Testis (tissue), 2 donors: ENCODE results near the gene CYB561.

Experiments used
- POLR2A ChIP-seq: fragments of 450-650 bp; IDR thresholded peaks from one replicate; pipeline ENCODE4 v1.6.1; 2017; ENCODE audit warnings: antibody characterized with exemption, mild to moderate bottlenecking, moderate library complexity
- TF ChIP-seq, protein P1 (sequence below), 3 experiments: fragments of 450-650 bp in 2 of 3; fragments of 200-600 bp in 1 of 3; sonication (generic) in 1 of 3; IDR thresholded peaks; one replicate each; pipeline ENCODE4 v1.5.1; 2016 to 2019; ENCODE audit warnings: antibody characterized with exemption in 3 of 3, mild to moderate bottlenecking in 2 of 3, moderate library complexity in 1 of 3

DNA sequence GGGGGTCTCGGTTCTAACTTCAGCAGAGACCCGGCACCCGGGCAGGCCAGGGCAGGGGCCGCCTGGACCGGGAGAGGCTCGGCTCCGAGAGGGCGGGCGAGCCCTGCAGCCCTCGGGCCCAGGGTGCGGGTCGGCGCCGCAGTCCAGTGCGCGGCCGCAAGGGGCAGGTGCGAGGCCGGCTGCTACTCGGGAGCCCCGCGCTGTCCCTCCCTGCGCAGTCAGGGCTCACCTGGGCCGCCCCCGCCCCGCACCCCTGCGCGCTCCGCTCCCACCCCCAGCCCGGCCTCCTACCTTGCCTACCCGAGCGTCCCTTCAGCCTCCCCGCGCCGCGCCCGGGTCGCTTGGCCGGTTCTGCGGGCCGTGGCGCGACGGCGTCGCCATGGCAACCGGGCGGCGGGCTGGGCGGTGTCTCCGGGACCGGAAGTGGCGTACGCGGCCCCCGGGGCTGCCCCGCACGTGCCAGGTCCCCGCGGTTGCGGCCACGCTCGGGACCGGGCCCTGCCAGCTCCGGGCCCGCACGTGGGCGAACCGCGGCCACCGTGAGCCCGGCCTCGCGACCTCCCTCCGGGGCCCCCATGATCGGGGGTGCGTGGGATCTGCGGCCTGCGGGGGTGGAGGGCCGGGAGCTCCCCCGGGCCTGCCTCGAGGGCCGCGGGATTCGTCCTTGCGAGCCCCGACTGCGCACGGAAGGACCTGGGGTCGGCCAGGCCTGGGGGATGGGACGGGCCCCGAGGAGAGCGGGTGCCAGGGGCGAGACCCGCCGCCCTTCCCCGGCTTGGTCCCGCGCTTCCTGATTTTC lies at the start of gene CYB561:
- TF ChIP-seq, protein P1, sequence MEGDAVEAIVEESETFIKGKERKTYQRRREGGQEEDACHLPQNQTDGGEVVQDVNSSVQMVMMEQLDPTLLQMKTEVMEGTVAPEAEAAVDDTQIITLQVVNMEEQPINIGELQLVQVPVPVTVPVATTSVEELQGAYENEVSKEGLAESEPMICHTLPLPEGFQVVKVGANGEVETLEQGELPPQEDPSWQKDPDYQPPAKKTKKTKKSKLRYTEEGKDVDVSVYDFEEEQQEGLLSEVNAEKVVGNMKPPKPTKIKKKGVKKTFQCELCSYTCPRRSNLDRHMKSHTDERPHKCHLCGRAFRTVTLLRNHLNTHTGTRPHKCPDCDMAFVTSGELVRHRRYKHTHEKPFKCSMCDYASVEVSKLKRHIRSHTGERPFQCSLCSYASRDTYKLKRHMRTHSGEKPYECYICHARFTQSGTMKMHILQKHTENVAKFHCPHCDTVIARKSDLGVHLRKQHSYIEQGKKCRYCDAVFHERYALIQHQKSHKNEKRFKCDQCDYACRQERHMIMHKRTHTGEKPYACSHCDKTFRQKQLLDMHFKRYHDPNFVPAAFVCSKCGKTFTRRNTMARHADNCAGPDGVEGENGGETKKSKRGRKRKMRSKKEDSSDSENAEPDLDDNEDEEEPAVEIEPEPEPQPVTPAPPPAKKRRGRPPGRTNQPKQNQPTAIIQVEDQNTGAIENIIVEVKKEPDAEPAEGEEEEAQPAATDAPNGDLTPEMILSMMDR (IDR thresholded peaks at IDR 0.05): peak in 2 of 3 experiments; percentile 53 to 67
- TF ChIP-seq POLR2A: no peak
